SJSA1 (cell line): ENCODE measurements around the gene ATP10A. TPM values are rescaled to one million over a fixed set of nuclear protein-coding genes. Genes with fewer than 3 reads are reported as not detected.

ENCODE experiments used
- DNase-seq, 2 experiments: peaks; one replicate each; pipeline ENCODE4 v3.0.0-alpha.2; 2015 to 2020; ENCODE audit warnings: low spot score in 2 of 2, low read depth in 1 of 2
- H3K27ac ChIP-seq: fragments of 250-450 bp; sonication (Bioruptor Pico); 2 replicates; pipeline ENCODE4 v1.5.1; 2020; ENCODE audit warnings: mild to moderate bottlenecking, moderate library complexity
- H3K27me3 ChIP-seq: fragments of 250-450 bp; sonication (Bioruptor Pico); replicated peaks from 2 replicates; pipeline ENCODE4 v1.5.1; 2020; ENCODE audit warnings: mild to moderate bottlenecking, moderate library complexity
- H3K36me3 ChIP-seq: fragments of 250-450 bp; sonication (Bioruptor Pico); 2 replicates; pipeline ENCODE4 v1.5.1; 2020; ENCODE audit warnings: mild to moderate bottlenecking
- H3K4me1 ChIP-seq: fragments of 250-450 bp; sonication (Bioruptor Pico); replicated peaks from 2 replicates; pipeline ENCODE4 v1.6.1; 2021; ENCODE audit warnings: mild to moderate bottlenecking
- H3K4me3 ChIP-seq: fragments of 250-450 bp; sonication (Bioruptor Pico); 2 replicates; pipeline ENCODE4 v1.5.1; 2020; ENCODE audit warnings: mild to moderate bottlenecking
- H3K9me3 ChIP-seq: fragments of 250-450 bp; sonication (Bioruptor Pico); replicated peaks from 2 replicates; pipeline ENCODE4 v1.5.1; 2020; ENCODE audit warnings: mild to moderate bottlenecking
- total RNA-seq: library from RNA; depleted of rRNA; stranded (reverse); fragments of >200 nt; shearing (Covaris generic); gene quantifications from 2 replicates; pipeline ENCODE4 v1.2.3, GENCODE V29; 2014

The ATP10A gene
- total RNA-seq, 1 experiment from 2014 or later = 31.3 TPM

GRCh38 chr15:25679964-25680685, 183.0 kb downstream of the ATP10A start:
- H3K4me1 ChIP-seq = peaks cover 5% of the 10 kb centered on the region; the same call in 1 of the 2 replicates
- peaks cover 54% of the 10 kb centered on the region for H3K36me3 ChIP-seq
- no peak overlapping the region for H3K4me3 ChIP-seq
- no peak overlapping the region for H3K27ac ChIP-seq
- H3K9me3 ChIP-seq = no peaks in the 10 kb centered on the region
- no peak for DNase-seq
- no peaks in the 10 kb centered on the region for H3K27me3 ChIP-seq

- H3K4me3 ChIP-seq = no peak overlapping the region
- H3K27ac ChIP-seq = no peak overlapping the region
Measured at GRCh38 chr15:25679492-25679891, 183.6 kb downstream of the ATP10A start.

GRCh38 chr15:25678500-25678855, 184.6 kb downstream of the ATP10A start:
- Histone ChIP-seq H3K27ac (no peak overlapping the region), H3K27me3 (no peaks in the 10 kb centered on the region), H3K36me3 (peaks cover 37% of the 10 kb centered on the region), H3K4me3 (no peak overlapping the region), H3K4me1 (no peaks in the 10 kb centered on the region), H3K9me3 (no peaks in the 10 kb centered on the region)
- no peak for DNase-seq

More at GRCh38 chr15:25679492-25679891, 183.6 kb downstream of the ATP10A start:
- H3K36me3 ChIP-seq = peaks cover 47% of the 10 kb centered on the region
- no peaks in the 10 kb centered on the region for H3K4me1 ChIP-seq
- no peaks in the 10 kb centered on the region for H3K27me3 ChIP-seq
- no peaks in the 10 kb centered on the region for H3K9me3 ChIP-seq
- no peak for DNase-seq

GRCh38 chr15:25677719-25678499, 185.2 kb downstream of the ATP10A start:
- Histone ChIP-seq H3K36me3 (peaks cover 35% of the 10 kb centered on the region), H3K4me1 (no peaks in the 10 kb centered on the region), H3K27ac (no peak overlapping the region), H3K27me3 (no peaks in the 10 kb centered on the region), H3K4me3 (no peak overlapping the region), H3K9me3 (no peaks in the 10 kb centered on the region)
- no peak for DNase-seq

- no peak for DNase-seq
- Histone ChIP-seq H3K36me3 (peaks cover 31% of the 10 kb centered on the region), H3K27me3 (no peaks in the 10 kb centered on the region), H3K9me3 (no peaks in the 10 kb centered on the region), H3K4me1 (no peaks in the 10 kb centered on the region; the same call in 1 of the 2 replicates), H3K27ac (no peak overlapping the region), H3K4me3 (no peak overlapping the region)
Measured at GRCh38 chr15:25676070-25676469, 187.1 kb downstream of the ATP10A start.

- H3K4me1 ChIP-seq = no peaks in the 10 kb centered on the region; the same call in 1 of the 2 replicates
- DNase-seq = no peak
- no peak overlapping the region for H3K27ac ChIP-seq
Measured at GRCh38 chr15:25675396-25675795, 187.7 kb downstream of the ATP10A start.

GRCh38 chr15:25674913-25675312, 188.2 kb downstream of the ATP10A start:
- no peak for DNase-seq
- H3K9me3 ChIP-seq = no peaks in the 10 kb centered on the region
- no peak overlapping the region for H3K27ac ChIP-seq
- peaks cover 22% of the 10 kb centered on the region for H3K36me3 ChIP-seq
- H3K4me1 ChIP-seq = peaks cover 3% of the 10 kb centered on the region
- no peak overlapping the region for H3K4me3 ChIP-seq
- H3K27me3 ChIP-seq = no peaks in the 10 kb centered on the region

More at GRCh38 chr15:25675396-25675795, 187.7 kb downstream of the ATP10A start:
- Histone ChIP-seq H3K4me3 (no peak overlapping the region), H3K9me3 (no peaks in the 10 kb centered on the region), H3K36me3 (peaks cover 27% of the 10 kb centered on the region), H3K27me3 (no peaks in the 10 kb centered on the region)

- Histone ChIP-seq H3K27ac (no peak overlapping the region), H3K4me1 (peaks cover 5% of the 10 kb centered on the region), H3K9me3 (no peaks in the 10 kb centered on the region), H3K36me3 (peaks cover 15% of the 10 kb centered on the region), H3K4me3 (no peak overlapping the region), H3K27me3 (no peaks in the 10 kb centered on the region)
- DNase-seq = no peak
Measured at GRCh38 chr15:25673972-25674371, 189.2 kb downstream of the ATP10A start.

GRCh38 chr15:25673351-25673750, 189.8 kb downstream of the ATP10A start:
- DNase-seq = no peak
- Histone ChIP-seq H3K27me3 (no peaks in the 10 kb centered on the region), H3K27ac (no peak overlapping the region), H3K4me1 (peaks cover 5% of the 10 kb centered on the region), H3K36me3 (peaks cover 10% of the 10 kb centered on the region), H3K9me3 (no peaks in the 10 kb centered on the region), H3K4me3 (no peak overlapping the region)

GRCh38 chr15:25671132-25671531, 192.0 kb downstream of the ATP10A start:
- Histone ChIP-seq H3K9me3 (no peaks in the 10 kb centered on the region), H3K4me1 (peaks cover 5% of the 10 kb centered on the region), H3K4me3 (no peak overlapping the region), H3K36me3 (no peaks in the 10 kb centered on the region), H3K27ac (no peak overlapping the region), H3K27me3 (no peaks in the 10 kb centered on the region)
- no peak for DNase-seq

GRCh38 chr15:25670621-25671020, 192.5 kb downstream of the ATP10A start:
- no peak for DNase-seq
- Histone ChIP-seq H3K9me3 (no peaks in the 10 kb centered on the region), H3K27ac (no peak overlapping the region), H3K4me1 (peaks cover 5% of the 10 kb centered on the region), H3K27me3 (no peaks in the 10 kb centered on the region), H3K36me3 (no peaks in the 10 kb centered on the region), H3K4me3 (no peak overlapping the region)

GRCh38 chr15:25670025-25670554, 193.0 kb downstream of the ATP10A start:
- no peak overlapping the region for H3K27ac ChIP-seq
- peaks cover 5% of the 10 kb centered on the region for H3K4me1 ChIP-seq
- no peak overlapping the region for H3K4me3 ChIP-seq
- H3K36me3 ChIP-seq = no peaks in the 10 kb centered on the region
- no peaks in the 10 kb centered on the region for H3K9me3 ChIP-seq
- no peaks in the 10 kb centered on the region for H3K27me3 ChIP-seq
- DNase-seq = peak in 1 of 2 experiments; percentile 27

- no peaks in the 10 kb centered on the region for H3K27me3 ChIP-seq
- H3K36me3 ChIP-seq = no peaks in the 10 kb centered on the region
- H3K4me3 ChIP-seq = no peak overlapping the region
- no peak for DNase-seq
- no peaks in the 10 kb centered on the region for H3K9me3 ChIP-seq
- no peak overlapping the region for H3K27ac ChIP-seq
- peaks cover 5% of the 10 kb centered on the region for H3K4me1 ChIP-seq
Measured at GRCh38 chr15:25668901-25669300, 194.2 kb downstream of the ATP10A start.

- Histone ChIP-seq H3K9me3 (no peaks in the 10 kb centered on the region), H3K36me3 (no peaks in the 10 kb centered on the region), H3K4me3 (no peak overlapping the region), H3K27ac (no peak overlapping the region), H3K4me1 (peaks cover 5% of the 10 kb centered on the region), H3K27me3 (no peaks in the 10 kb centered on the region)
- DNase-seq = no peak
Measured at GRCh38 chr15:25668236-25668795, 194.8 kb downstream of the ATP10A start.
